T-helper 22 cell (primary cell): ENCODE data around the gene LPP.
"Not testable (repeated sequence)": the region's sequence is repeated elsewhere in the genome, so short reads cannot be mapped to it uniquely, and the experiment has no call there.

Source experiments
- DNase-seq: peaks from one replicate; pipeline ENCODE4 v3.0.0-alpha.2; 2020; ENCODE audit warnings: low read depth

LPP gene

DNA sequence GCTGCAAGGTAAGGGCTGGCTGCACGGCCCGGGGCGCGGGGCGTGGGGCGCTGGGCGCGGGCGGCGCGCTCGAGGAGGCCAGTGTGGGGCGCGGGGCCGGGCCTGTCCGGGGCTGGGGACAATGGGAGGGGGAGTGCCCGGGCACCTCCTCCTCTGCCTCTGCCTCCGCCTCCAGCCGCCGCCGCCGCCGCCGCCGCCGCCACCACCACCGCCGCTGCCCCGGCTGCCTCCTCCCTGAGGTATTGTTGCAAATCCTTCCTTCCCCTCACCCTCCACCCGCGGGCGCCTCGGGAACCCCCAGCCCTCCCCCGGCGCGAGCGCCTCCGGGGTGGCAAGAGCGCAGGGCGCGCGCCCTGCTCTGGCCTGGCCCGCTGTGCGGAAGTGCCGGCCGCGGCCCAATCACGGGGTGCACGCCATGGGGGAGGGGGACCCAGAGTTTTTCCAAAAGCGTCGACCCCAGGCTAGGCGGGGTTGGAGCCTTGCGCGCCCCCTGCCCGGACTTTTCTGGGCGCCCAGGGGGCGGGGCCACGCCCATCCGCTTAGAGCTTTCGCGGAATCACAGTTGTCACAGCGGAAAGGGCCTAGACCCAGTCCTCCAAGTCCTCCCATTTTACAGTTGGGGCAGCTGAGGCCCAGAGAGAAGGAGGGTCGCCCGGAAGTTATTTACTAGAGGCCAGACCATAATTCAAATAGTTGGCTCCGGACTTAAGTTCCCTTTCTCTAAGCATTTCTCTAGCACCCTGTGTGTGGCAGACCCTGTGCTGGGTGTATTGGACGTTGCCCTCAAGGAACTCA lies at the start of gene LPP:
TSS of gene LPP (plus strand) at position 144 of the 795 bp plus-strand sequence. CDS start 251,964 bp downstream, outside the sequence.
- DNase-seq: peak; percentile 79

DNA sequence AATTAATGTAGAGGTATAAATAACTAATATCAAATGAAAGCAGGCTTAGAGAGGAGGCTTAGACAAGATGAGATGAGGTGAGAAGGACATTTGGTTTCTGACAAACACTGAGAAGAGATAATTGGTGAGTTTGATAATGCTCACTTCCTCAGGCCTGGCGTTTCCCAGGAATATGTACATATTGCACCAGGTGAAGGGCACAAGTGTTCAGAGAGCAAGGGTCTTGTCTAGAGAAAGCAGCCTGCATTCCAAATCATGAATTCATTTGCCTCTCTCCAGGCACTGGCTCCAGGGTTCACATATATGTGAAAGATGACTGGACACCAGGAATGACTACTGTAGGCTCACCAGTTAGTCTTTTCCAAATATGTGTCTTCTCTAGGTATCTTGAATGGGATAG lies 48.0 kb upstream of the LPP start:
- no peak for DNase-seq

- DNase-seq: no peak
Measured at GRCh38 chr3:188106454-188106853, 47.5 kb upstream of the LPP start.

GRCh38 chr3:188106887-188107830 lies 46.8 kb upstream of the LPP start:
- DNase-seq: no peak

- DNase-seq: no peak
Measured at GRCh38 chr3:188108703-188109412, 45.1 kb upstream of the LPP start.

- no peak for DNase-seq
Measured at GRCh38 chr3:188111002-188111584, 42.9 kb upstream of the LPP start.

- no peak for DNase-seq
Measured at GRCh38 chr3:188113756-188114155, 40.2 kb upstream of the LPP start.

GRCh38 chr3:188119846-188120245 lies 34.1 kb upstream of the LPP start:
- no peak for DNase-seq

GRCh38 chr3:188122571-188123169 lies 31.3 kb upstream of the LPP start:
- no peak for DNase-seq

DNA sequence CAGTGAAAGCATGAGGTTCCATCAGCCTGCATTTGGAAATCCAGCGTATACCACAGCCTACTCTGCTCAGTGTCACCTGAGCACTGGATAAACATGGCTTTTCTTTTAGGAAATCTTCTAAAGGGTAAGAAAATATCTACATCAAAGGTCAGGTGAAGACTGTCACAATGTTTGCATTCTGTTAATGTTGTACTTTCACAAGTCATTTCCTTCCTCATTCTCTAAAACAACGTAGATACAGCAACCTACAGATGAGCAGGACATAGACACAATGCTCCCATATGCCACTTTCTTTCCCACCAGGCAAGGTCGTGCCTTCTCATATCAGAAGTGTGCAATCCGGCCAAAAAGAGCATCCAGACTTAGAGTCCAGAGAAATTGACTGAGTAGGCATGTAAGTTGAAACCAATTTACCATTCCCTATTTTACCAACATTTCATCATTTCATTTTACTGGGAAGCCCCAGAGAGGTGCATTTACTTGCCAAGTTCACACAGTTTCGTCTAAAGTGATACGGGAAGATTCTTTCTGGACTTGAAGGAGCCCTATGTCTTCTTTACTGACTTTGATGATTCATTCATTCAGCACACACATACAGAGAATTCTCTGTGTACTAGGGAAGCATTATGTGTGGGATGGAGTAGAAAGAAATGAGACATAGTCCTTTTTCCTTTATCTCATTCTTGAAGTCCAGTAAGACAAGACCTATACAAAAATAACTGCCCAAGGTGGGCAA lies 30.6 kb upstream of the LPP start:
- DNase-seq: no peak

- no peak for DNase-seq
Measured at GRCh38 chr3:188124184-188124583, 29.8 kb upstream of the LPP start.

DNA sequence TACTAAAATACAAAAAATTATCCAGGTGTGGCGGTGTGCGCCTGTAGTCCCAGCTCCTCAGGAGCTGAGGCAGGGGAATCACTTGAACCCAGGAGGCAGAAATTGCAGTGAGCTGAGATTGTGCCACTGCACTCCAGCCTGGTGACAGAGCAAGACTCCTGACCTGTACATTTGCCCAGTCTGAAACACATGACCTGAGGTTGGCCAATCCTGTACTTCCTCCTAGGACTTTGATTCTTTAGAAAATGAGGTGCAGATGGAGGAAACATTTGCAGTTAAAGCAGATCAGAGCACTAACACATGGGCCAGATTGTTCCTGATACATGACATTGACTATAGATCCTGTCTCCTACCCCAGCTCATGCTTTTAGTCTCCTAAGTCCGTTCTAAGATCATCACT lies 28.9 kb upstream of the LPP start:
- no peak for DNase-seq

DNA sequence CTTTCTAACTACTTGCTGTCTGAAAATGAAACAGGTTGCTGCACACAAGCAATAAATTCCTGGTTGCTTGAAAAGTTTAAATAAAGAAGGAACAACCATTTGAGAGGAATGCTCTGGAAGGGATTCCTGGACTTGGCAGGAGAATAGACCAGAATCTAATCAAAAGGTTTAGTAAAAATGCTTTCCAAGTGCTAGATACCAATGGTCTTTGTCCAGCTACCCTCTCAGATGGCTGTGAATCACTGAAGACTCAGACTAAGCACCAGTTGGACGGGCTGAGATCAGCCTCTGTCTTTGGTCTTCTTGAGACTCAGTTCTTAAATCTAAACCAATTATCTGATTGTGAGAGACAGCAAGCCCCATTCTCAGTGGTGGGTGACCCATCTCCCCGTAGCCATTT lies 27.7 kb upstream of the LPP start:
- DNase-seq: no peak

DNA sequence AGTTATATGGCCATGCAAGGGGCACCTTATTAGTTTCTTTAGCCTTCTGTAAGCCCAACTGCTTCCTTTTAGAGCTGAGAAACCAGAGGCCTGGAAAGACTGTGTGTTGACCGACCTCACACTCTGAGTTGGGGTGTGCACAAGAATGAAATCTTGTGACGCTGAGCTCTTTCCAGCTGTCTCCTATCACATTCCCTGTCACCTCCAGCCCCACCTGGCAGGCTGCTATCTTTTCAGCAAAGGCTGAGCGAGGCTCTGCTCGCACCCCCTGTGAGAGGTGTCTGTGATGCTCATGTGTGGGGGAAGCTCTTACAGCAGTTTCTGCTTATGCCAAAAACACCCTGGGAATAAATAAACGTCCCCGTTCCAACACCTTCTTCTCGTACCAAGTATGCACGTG lies 27.0 kb upstream of the LPP start:
- no peak for DNase-seq

DNA sequence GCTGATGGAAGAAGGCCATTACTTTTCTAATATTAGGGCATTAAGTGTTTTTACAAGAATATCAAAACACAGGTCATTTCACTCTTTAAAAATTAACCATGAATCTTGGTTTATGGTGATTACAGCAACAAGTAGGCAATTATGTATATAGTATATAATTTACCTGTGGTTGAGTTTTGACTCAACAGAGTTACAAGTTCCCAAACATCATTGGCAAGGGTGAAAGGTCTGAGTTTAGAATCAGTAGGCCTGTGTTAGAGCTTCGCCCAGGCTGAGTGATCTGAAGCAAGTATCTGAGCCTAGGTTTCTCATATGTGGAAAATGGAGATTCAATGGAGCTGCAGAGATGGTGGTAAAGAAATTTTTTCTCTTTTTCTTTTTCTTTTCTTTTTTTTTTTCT lies 25.1 kb upstream of the LPP start:
- no peak for DNase-seq

DNA sequence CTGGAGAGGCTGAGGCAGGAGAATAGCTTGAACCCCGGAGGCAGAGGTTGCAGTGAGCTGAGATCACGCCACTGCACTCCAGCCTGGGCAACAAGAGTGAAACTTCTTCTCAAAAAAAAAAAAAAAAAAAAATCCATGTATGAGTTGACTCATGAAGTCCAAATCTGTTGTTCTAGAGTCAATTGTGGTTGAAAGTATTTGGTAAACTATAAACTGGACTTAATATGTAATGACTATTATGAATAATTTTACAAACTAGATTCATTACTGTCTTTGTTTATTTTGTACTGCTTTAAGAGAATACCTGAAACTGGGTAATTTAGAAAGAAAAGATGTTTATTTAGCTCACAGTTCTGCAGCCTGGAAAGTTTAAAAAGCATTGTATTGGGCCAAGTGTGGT lies 22.9 kb upstream of the LPP start:
- DNase-seq: not testable (repeated sequence)

DNA sequence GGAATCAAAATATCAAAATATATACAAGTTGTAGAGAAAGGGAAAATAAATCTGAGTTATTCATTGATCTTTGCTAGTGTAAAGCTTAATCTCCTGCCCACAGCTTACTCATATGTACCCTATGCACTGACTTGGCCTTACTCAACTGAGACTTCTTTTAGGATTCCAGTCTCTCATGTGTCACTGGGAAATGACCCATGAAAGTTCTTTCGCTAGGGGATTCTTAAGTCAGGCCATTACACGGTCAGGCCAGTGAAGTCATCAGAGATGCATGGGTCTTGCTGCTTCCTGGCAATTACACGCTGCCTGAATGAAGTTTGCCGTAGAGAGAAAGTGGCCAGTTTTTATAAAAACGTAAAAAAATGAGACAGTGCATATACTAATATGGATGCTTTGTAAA lies 20.7 kb upstream of the LPP start:
- no peak for DNase-seq

- DNase-seq: no peak
Measured at GRCh38 chr3:188133646-188134045, 20.3 kb upstream of the LPP start.

DNA sequence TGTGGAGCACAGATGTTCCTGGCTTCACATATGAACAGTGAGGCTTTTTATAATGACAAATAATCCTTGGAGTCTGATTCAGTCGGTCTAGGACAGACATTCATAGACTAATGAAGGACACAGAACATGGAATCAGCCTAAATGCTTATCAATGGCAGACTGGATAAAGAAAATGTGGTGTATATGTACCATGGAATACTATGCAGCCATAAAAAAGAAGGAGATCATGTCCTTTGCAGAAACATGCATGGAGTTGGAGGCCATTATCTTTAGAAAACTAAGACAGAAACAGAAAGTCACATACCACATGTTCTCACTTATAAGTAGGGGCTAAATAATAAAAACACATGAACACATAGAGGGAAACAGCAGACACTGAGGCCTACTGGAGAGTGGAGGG lies 19.9 kb upstream of the LPP start:
- no peak for DNase-seq

GRCh38 chr3:188134856-188135255 lies 19.1 kb upstream of the LPP start:
- DNase-seq: no peak

- DNase-seq: no peak
Measured at GRCh38 chr3:188135271-188135670, 18.7 kb upstream of the LPP start.
